Liver (tissue), 9 donors: ENCODE data around the gene CEL. TPM values are rescaled to one million over a fixed set of nuclear protein-coding genes. Genes with fewer than 3 reads are reported as not detected.
"Not testable (repeated sequence)": the region's sequence is repeated elsewhere in the genome, so short reads cannot be mapped to it uniquely, and the experiment has no call there.

Source experiments
- DNase-seq: peaks from one replicate; pipeline ENCODE4 v3.0.0-alpha.2; 2017; ENCODE audit warnings: low spot score
- H3K27ac ChIP-seq, 2 donors: one replicate each; pipeline ENCODE4 v1.7.0; 2013; ENCODE audit warnings: inconsistent platforms in 2 of 2, low read length in 2 of 2, control low read depth in 1 of 2, low read depth in 1 of 2, mild to moderate bottlenecking in 1 of 2
- H3K27me3 ChIP-seq, 4 donors: one replicate each; pipeline versions ENCODE4 v1.6.1 to v1.7.0; 2013; ENCODE audit warnings: low read length in 3 of 4, inconsistent platforms in 1 of 4, mild to moderate bottlenecking in 1 of 4, moderate library complexity in 1 of 4; ENCODE audit not compliant: control insufficient read depth in 4 of 4, insufficient read depth in 4 of 4
- H3K36me3 ChIP-seq, 4 donors: one replicate each; pipeline versions ENCODE4 v1.6.1 to v1.7.0; 2013; ENCODE audit warnings: low read length in 3 of 4, mild to moderate bottlenecking in 3 of 4, low read depth in 1 of 4, moderate library complexity in 1 of 4; ENCODE audit not compliant: control insufficient read depth in 4 of 4, insufficient read depth in 3 of 4
- H3K4me1 ChIP-seq, 4 donors: one replicate each; pipeline versions ENCODE4 v1.6.1 to v1.7.0; 2013; ENCODE audit warnings: low read length in 3 of 4, mild to moderate bottlenecking in 3 of 4, moderate library complexity in 1 of 4; ENCODE audit not compliant: control insufficient read depth in 4 of 4, insufficient read depth in 4 of 4
- H3K4me3 ChIP-seq, 3 donors: one replicate each; pipeline versions ENCODE4 v1.6.1 to v1.7.0; 2013; ENCODE audit warnings: low read length in 3 of 3, control low read depth in 1 of 3, low read depth in 1 of 3, mild to moderate bottlenecking in 1 of 3
- H3K9ac ChIP-seq, 2 donors: one replicate each; pipeline ENCODE4 v1.7.0; 2013; ENCODE audit warnings: low read length in 2 of 2, mild to moderate bottlenecking in 2 of 2, moderate library complexity in 2 of 2, control low read depth in 1 of 2, low read depth in 1 of 2
- H3K9me3 ChIP-seq, 4 donors: one replicate each; pipeline versions ENCODE4 v1.6.1 to v1.7.0; 2013; ENCODE audit warnings: low read length in 3 of 4; ENCODE audit not compliant: control insufficient read depth in 4 of 4
- CTCF ChIP-seq: fragments of 150-350 bp; IDR thresholded peaks from 2 replicates; pipeline ENCODE4 v1.5.1; 2017; ENCODE audit warnings: improper control_type of control experiment, low read depth, low read length; ENCODE audit not compliant: missing input control
- EGR1 ChIP-seq, 2 donors: IDR thresholded peaks; 2 replicates each; pipeline ENCODE4 v1.6.1; 2016 to 2018; ENCODE audit warnings: antibody characterized with exemption in 2 of 2, low read depth in 2 of 2
- FOXA1 ChIP-seq: IDR thresholded peaks from 2 replicates; pipeline ENCODE4 v1.6.1; 2016; ENCODE audit warnings: antibody characterized with exemption
- GABPA ChIP-seq, 2 donors: IDR thresholded peaks in 1 of 2; conservative IDR thresholded peaks in 1 of 2; 2 replicates each; pipeline ENCODE4 v1.6.1; 2016; ENCODE audit warnings: antibody characterized with exemption in 2 of 2, mild to moderate bottlenecking in 1 of 2, moderate library complexity in 1 of 2
- MAX ChIP-seq: IDR thresholded peaks from 2 replicates; pipeline ENCODE4 v1.6.1; 2016; ENCODE audit warnings: antibody characterized with exemption
- RAD21 ChIP-seq, 2 donors: IDR thresholded peaks; 2 replicates each; pipeline ENCODE4 v1.6.1; 2016; ENCODE audit warnings: antibody characterized with exemption in 2 of 2, mild to moderate bottlenecking in 2 of 2
- REST ChIP-seq: IDR thresholded peaks from 2 replicates; pipeline ENCODE4 v1.6.1; 2016; ENCODE audit warnings: antibody characterized with exemption, mild to moderate bottlenecking
- SP1 ChIP-seq: IDR thresholded peaks from 2 replicates; pipeline ENCODE4 v1.6.1; 2018; ENCODE audit warnings: antibody characterized with exemption, mild to moderate bottlenecking
- YY1 ChIP-seq: IDR thresholded peaks from 2 replicates; pipeline ENCODE4 v1.6.1; 2016; ENCODE audit warnings: antibody characterized with exemption, mild to moderate bottlenecking
- ZBTB33 ChIP-seq: IDR thresholded peaks from 2 replicates; pipeline ENCODE4 v1.6.1; 2016; ENCODE audit warnings: antibody characterized with exemption
- WGBS: extraction: QIAGEN DNeasy Blood & Tissue Kit; methylation state at CpG from one replicate; pipeline ENCODE4 v1.1.7; 2013; 5-methylcytosine and 5-hydroxymethylcytosine counted together
- polyA plus RNA-seq, 2 donors: library from polyadenylated mRNA; stranded (reverse) in 1 of 2; unstranded in 1 of 2; fragments of 200-250 nt in 1 of 2; fragments of >200 nt in 1 of 2; fragmentation: Nextera tagmentation in 1 of 2; extraction: Ambion mirVana in 1 of 2; gene quantifications; one replicate each; pipeline versions ENCODE4 v1.2.1 to v1.2.3, GENCODE V29; 2013 to 2015
- total RNA-seq, 2 donors: library from RNA; depleted of rRNA; stranded (reverse); fragments of >200 nt; gene quantifications; one replicate each; pipeline ENCODE4 v1.2.3, GENCODE V29; 2014
- donor health status: healthy.
- donor health status: healthy.
- donor health status: healthy.
- donor health status: healthy.
- donor health status: healthy.

Gene CEL
- total and polyA plus RNA-seq, 4 donors: 0.08 to 0.25 (median 0.09) TPM; not detected in 1

GRCh38 chr9:133060417-133060841, 1.4 kb upstream of the CEL start:
- WGBS: 71% methylated on average over 6 of the region's 6 CpGs
- Histone ChIP-seq H3K36me3 (peaks cover 3 to 26% (median 14%) of the 10 kb centered on the region in 4 donors), H3K4me1 (no peaks in the 10 kb centered on the region), H3K27ac (no peak overlapping the region), H3K27me3 (no peaks in the 10 kb centered on the region), H3K9me3 (no peaks in the 10 kb centered on the region), H3K4me3 (no peak overlapping the region), H3K9ac (no peak overlapping the region)
- no peak for TF ChIP-seq FOXA1
- no peak for TF ChIP-seq SP1
- TF ChIP-seq MAX: no peak
- TF ChIP-seq CTCF: no peak
- TF ChIP-seq GABPA (IDR thresholded peaks at IDR 0.05 in 1 of 2, conservative IDR thresholded peaks at IDR 0.05 in 1 of 2): no peak
- no peak for TF ChIP-seq EGR1 (IDR thresholded peaks at IDR 0.05; ENCODE audit: low read depth in 2 of 2)
- no peak for TF ChIP-seq RAD21 (IDR thresholded peaks at IDR 0.05)
- TF ChIP-seq REST: no peak
- no peak for TF ChIP-seq ZBTB33
- TF ChIP-seq YY1: no peak
- DNase-seq: no peak

GRCh38 chr9:133061019-133061763, 590 bp upstream of the CEL start:
- not testable (repeated sequence) for H3K27me3 ChIP-seq, H3K4me1 ChIP-seq
- WGBS: 80% methylated on average over 14 of the region's 14 CpGs

GRCh38 chr9:133062569-133062968, 788 bp downstream of the CEL start:
- not testable (repeated sequence) for H3K4me1 ChIP-seq, H3K27me3 ChIP-seq, H3K27ac ChIP-seq, DNase-seq, H3K9me3 ChIP-seq, H3K4me3 ChIP-seq, H3K9ac ChIP-seq, H3K36me3 ChIP-seq
- 78% methylated on average over 3 of the region's 8 CpGs for WGBS

More at GRCh38 chr9:133061019-133061763, 590 bp upstream of the CEL start:
- H3K9me3 ChIP-seq, H3K4me3 ChIP-seq, DNase-seq, H3K27ac ChIP-seq, H3K9ac ChIP-seq: not testable (repeated sequence)
- H3K36me3 ChIP-seq: peaks cover 1 to 18% (median 10%) of the 10 kb centered on the region in 4 donors
